Stimulated activated CD4-positive, alpha-beta T cell treated with anti-CD3 and anti-CD28 coated beads, Interleukin-4, amount 100 ng/mL, for 1 hour (primary cell): ENCODE measurements around the gene TP53TG5.

ENCODE experiments used
- DNase-seq: peaks from one replicate; pipeline ENCODE4 v3.0.0-alpha.2; 2020

TP53TG5 gene

GRCh38 chr20:45378191-45378590 lies at the start of gene TP53TG5:
Gene TP53TG5, minus strand, starts transcription at chr20:45378325. Its CDS starts 89 bp downstream, at chr20:45378236.
- DNase-seq: no peak

- DNase-seq: no peak
These were observed 49.4 kb upstream of the TP53TG5 start for GRCh38 chr20:45427236-45428149.

- DNase-seq: no peak
These were observed 48.3 kb upstream of the TP53TG5 start for GRCh38 chr20:45426320-45427016.

- no peak for DNase-seq
These were observed 47.4 kb upstream of the TP53TG5 start for GRCh38 chr20:45425561-45425960.

GRCh38 chr20:45423700-45424099 lies 45.6 kb upstream of the TP53TG5 start:
- no peak for DNase-seq

- DNase-seq: no peak
These were observed 42.0 kb upstream of the TP53TG5 start for GRCh38 chr20:45420125-45420524.

GRCh38 chr20:45419188-45420091 lies 41.3 kb upstream of the TP53TG5 start:
- DNase-seq: no peak

GRCh38 chr20:45416917-45417316 lies 38.8 kb upstream of the TP53TG5 start:
- no peak for DNase-seq

GRCh38 chr20:45415822-45416637 lies 37.9 kb upstream of the TP53TG5 start, which contains the start of gene PIGT:
Gene PIGT, plus strand, starts transcription at chr20:45416141. Its CDS starts 16 bp downstream, at chr20:45416157.
- DNase-seq: peak; percentile 83

- DNase-seq: no peak
These were observed 35.4 kb upstream of the TP53TG5 start for GRCh38 chr20:45413479-45413878.

GRCh38 chr20:45412653-45413052 lies 34.5 kb upstream of the TP53TG5 start:
- DNase-seq: no peak

GRCh38 chr20:45410887-45411286 lies 32.8 kb upstream of the TP53TG5 start:
- no peak for DNase-seq

- no peak for DNase-seq
These were observed 31.6 kb upstream of the TP53TG5 start for GRCh38 chr20:45409521-45410272.

- no peak for DNase-seq
These were observed 30.6 kb upstream of the TP53TG5 start for GRCh38 chr20:45408646-45409213.

GRCh38 chr20:45407783-45408645 lies 29.9 kb upstream of the TP53TG5 start, which contains the start of gene DBNDD2:
Gene DBNDD2, plus strand, starts transcription at chr20:45408289. Its CDS starts 179 bp downstream, at chr20:45408468.
- DNase-seq: no peak

GRCh38 chr20:45407067-45407745 lies 29.1 kb upstream of the TP53TG5 start:
- peak; percentile 7 for DNase-seq

- peak; percentile 52 for DNase-seq
These were observed 28.3 kb upstream of the TP53TG5 start for GRCh38 chr20:45406260-45407066.
